AG04450 (cell line): ENCODE data around the gene SIRT7. TPM values are rescaled to one million over a fixed set of nuclear protein-coding genes. Genes with fewer than 3 reads are reported as not detected.

Experiments
- CTCF ChIA-PET: fragments of 300-600, 350-600 bp; formaldehyde crosslinking; extraction: SDS; loops from one replicate; lab custom pipeline; 2022; ENCODE audit warnings: antibody characterized with exemption, inconsistent platforms; lab: Charles Lee
- POLR2A ChIA-PET: fragments of 350-600 bp; formaldehyde crosslinking; extraction: SDS; loops from one replicate; lab custom pipeline; 2021; ENCODE audit warnings: antibody characterized with exemption, inconsistent platforms; lab: Yijun Ruan, JAX
- DNase-seq: peaks from one replicate; pipeline ENCODE4 v3.0.0-alpha.2; 2011; ENCODE audit warnings: low read depth, low spot score
- H3K27ac ChIP-seq: one replicate; pipeline ENCODE4 v1.5.1; 2012; ENCODE audit warnings: low read depth, low read length, control low read depth
- H3K27me3 ChIP-seq: one replicate; pipeline ENCODE4 v1.6.0; 2012; ENCODE audit warnings: low read length; ENCODE audit not compliant: control insufficient read depth, insufficient read depth
- H3K4me3 ChIP-seq: 2 replicates; pipeline ENCODE4 v1.5.1; 2011; ENCODE audit warnings: mild to moderate bottlenecking, low read depth, low read length, control low read depth
- H3K9me3 ChIP-seq: 2 replicates; pipeline ENCODE4 v1.5.1; 2012; ENCODE audit warnings: low read length; ENCODE audit not compliant: control insufficient read depth, insufficient read depth
- polyA plus RNA-seq: library from polyadenylated mRNA; depleted of rRNA; stranded (reverse); fragments of >200 nt; gene quantifications from 2 replicates; pipeline ENCODE4 v1.2.3, GENCODE V29; 2011
- TF ChIP-seq, protein P1 (sequence below): IDR thresholded peaks from 2 replicates; pipeline ENCODE4 v1.5.1; 2011; ENCODE audit warnings: low read depth, low read length, control low read depth, inconsistent platforms

Gene SIRT7
- polyA plus RNA-seq, 1 experiment = 4.3 TPM

DNA sequence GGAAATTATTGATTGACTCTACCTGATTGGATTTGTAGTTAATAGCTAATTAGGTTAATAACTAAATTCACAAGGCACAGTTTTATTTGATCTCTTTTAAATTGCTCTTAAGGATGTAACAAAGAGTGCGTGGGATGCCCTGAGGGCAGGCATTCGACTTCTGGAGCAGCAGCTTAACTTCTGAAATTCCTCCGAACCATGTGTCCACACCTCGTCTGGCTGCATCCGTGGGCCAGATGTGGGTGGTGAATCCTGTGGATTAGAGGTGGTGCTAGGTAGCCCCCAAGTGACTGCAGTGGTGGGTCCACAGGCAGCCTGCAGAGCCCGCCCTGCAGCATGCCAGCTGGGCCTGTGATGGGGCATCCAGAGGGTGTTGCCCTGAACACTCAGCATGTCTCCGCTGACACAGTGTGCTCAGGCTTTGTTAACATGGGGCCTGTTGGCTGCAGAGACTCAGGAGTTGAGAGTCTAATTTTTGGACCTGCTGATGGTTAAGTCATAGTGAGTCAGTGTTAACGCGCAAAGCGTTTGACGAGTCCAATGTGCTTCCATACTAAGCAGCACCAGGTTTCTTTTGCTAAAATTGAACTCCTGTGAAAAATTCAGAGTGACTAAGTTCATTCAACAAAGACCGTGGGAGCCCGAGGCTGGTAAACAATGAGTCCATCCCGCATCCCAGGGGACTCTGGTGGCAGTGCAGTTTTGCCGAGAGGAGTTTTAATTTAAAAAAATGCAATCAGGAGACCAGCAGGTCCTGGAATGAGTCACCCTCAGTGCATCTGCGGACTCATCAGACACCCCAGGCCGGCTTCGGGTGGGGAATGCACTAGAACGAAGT is 19.7 kb downstream of the SIRT7 start:
- CTCF ChIA-PET = no interaction called here
- Histone ChIP-seq H3K4me3 (no peak overlapping the region), H3K27me3 (no peaks in the 10 kb centered on the region), H3K27ac (peak overlapping the region; percentile 31), H3K9me3 (no peaks in the 10 kb centered on the region)
- DNase-seq = no peak
- TF ChIP-seq, protein P1, sequence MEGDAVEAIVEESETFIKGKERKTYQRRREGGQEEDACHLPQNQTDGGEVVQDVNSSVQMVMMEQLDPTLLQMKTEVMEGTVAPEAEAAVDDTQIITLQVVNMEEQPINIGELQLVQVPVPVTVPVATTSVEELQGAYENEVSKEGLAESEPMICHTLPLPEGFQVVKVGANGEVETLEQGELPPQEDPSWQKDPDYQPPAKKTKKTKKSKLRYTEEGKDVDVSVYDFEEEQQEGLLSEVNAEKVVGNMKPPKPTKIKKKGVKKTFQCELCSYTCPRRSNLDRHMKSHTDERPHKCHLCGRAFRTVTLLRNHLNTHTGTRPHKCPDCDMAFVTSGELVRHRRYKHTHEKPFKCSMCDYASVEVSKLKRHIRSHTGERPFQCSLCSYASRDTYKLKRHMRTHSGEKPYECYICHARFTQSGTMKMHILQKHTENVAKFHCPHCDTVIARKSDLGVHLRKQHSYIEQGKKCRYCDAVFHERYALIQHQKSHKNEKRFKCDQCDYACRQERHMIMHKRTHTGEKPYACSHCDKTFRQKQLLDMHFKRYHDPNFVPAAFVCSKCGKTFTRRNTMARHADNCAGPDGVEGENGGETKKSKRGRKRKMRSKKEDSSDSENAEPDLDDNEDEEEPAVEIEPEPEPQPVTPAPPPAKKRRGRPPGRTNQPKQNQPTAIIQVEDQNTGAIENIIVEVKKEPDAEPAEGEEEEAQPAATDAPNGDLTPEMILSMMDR = no peak
- POLR2A ChIA-PET = no interaction called here

- TF ChIP-seq, protein P1 = no peak
- H3K4me3 ChIP-seq = no peak overlapping the region
- POLR2A ChIA-PET = no interaction called here
- DNase-seq = no peak
- CTCF ChIA-PET = no interaction called here
- no peaks in the 10 kb centered on the region for H3K9me3 ChIP-seq
- no peaks in the 10 kb centered on the region for H3K27me3 ChIP-seq
- no peak overlapping the region for H3K27ac ChIP-seq
Observed at GRCh38 chr17:81895400-81895799, 22.6 kb downstream of the SIRT7 start.

- POLR2A ChIA-PET = interaction anchor here (1.8 kb wide), 1 partner anchor 30 kb away, joined by 5 read pairs; no protein-coding TSS in a partner anchor
- CTCF ChIA-PET = no interaction called here
- Histone ChIP-seq H3K27ac (no peak overlapping the region), H3K9me3 (no peaks in the 10 kb centered on the region), H3K4me3 (peak overlapping the region; percentile 77), H3K27me3 (no peaks in the 10 kb centered on the region)
- TF ChIP-seq, protein P1 = no peak
- DNase-seq = no peak
Observed at GRCh38 chr17:81891303-81891552, 26.7 kb downstream of the SIRT7 start.

- CTCF ChIA-PET = no interaction called here
- Histone ChIP-seq H3K27me3 (no peaks in the 10 kb centered on the region), H3K27ac (peak overlapping the region; percentile 31), H3K4me3 (peak overlapping the region; percentile 77), H3K9me3 (no peaks in the 10 kb centered on the region)
- POLR2A ChIA-PET = interaction anchor here (1.8 kb wide), 1 partner anchor 29 kb away, joined by 5 read pairs; no protein-coding TSS in a partner anchor
- no peak for DNase-seq
- TF ChIP-seq, protein P1 = no peak
Observed at GRCh38 chr17:81890447-81891302, 27.3 kb downstream of the SIRT7 start.

GRCh38 chr17:81889602-81890001 is 28.4 kb downstream of the SIRT7 start:
- DNase-seq = no peak
- ChIA-PET POLR2A (no interaction called here), CTCF (no interaction called here)
- TF ChIP-seq, protein P1 = no peak
- H3K27me3 ChIP-seq = no peaks in the 10 kb centered on the region
- no peak overlapping the region for H3K27ac ChIP-seq
- H3K4me3 ChIP-seq = no peak overlapping the region
- H3K9me3 ChIP-seq = no peaks in the 10 kb centered on the region
